Esophagus muscularis mucosa (tissue), 4 donors: Measurements from ENCODE around the gene CD99.

Source experiments
- CTCF ChIP-seq, 3 experiments: fragments of 200-600 bp in 2 of 3; fragments of 450-650 bp in 1 of 3; sonication (generic) in 2 of 3; IDR thresholded peaks; one replicate each; pipeline ENCODE4 v1.5.1; 2017 to 2019; ENCODE audit warnings: antibody characterized with exemption in 3 of 3, mild to moderate bottlenecking in 2 of 3, moderate library complexity in 1 of 3
- EP300 ChIP-seq: sonication (generic); formaldehyde crosslinking; IDR thresholded peaks from one replicate; pipeline ENCODE4 v1.6.1; 2017; ENCODE audit warnings: antibody characterized with exemption
- POLR2A ChIP-seq: fragments of 450-650 bp; IDR thresholded peaks from one replicate; pipeline ENCODE4 v1.6.1; 2017; ENCODE audit warnings: antibody characterized with exemption, moderate library complexity, mild to moderate bottlenecking, low read depth
- POLR2AphosphoS5 ChIP-seq, 2 donors: sonication (generic); formaldehyde crosslinking; IDR thresholded peaks; one replicate each; pipeline ENCODE4 v1.6.1; 2017; ENCODE audit warnings: antibody characterized with exemption in 2 of 2

DNA sequence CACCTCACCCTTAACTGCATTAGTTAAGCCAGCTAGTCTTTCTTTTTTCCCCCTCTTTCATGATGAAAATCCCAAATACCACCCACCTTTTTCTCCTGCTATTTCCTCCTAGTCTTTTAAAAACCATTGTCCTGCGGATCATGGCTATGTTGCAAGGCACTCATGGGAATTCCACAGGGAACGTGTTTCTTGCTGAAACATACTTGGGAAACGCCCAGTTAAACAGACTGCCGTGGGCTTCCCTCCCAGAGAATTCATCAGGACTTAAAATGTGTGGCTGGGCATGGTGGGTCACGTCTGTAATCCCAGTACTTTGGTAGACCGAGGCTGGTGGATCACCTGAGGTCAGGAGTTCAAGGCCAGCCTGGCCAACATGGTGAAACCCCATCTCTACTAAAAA is 92.9 kb downstream of the CD99 start:
- TF ChIP-seq EP300 (no peak), POLR2AphosphoS5 (IDR thresholded peaks at IDR 0.05) (no peak), CTCF (IDR thresholded peaks at IDR 0.05) (no peak), POLR2A (no peak)
